PC-9 (cell line): ENCODE results near the gene THAP12. TPM values are rescaled to one million over a fixed set of nuclear protein-coding genes. Genes with fewer than 3 reads are reported as not detected.
"Not testable (repeated sequence)": the region's sequence is repeated elsewhere in the genome, so short reads cannot be mapped to it uniquely, and the experiment has no call there.

Experiments
- BruUV-seq: library from RNA; stranded (reverse); fragments of 400-500 nt; replicated peaks from 2 replicates; lab custom pipeline; 2021; lab: Mats Ljungman, UMichigan
- CTCF ChIA-PET: fragments of 300-600 bp; sonication (Branson Sonifier 250); formaldehyde crosslinking; loops from one replicate; lab custom pipeline; 2022; ENCODE audit warnings: antibody characterized with exemption; lab: Charles Lee
- POLR2A ChIA-PET: fragments of 300-600 bp; sonication (Branson Sonifier 250); formaldehyde crosslinking; loops from one replicate; lab custom pipeline; 2022; ENCODE audit warnings: antibody characterized with exemption; ENCODE audit not compliant: unreplicated experiment; lab: Charles Lee
- DNase-seq, 2 experiments: peaks; one replicate each; pipeline versions ENCODE4 v3.0.0 to v3.0.0-alpha.2; 2015 to 2022; ENCODE audit warnings: mixed read lengths in 1 of 2
- H2AFZ ChIP-seq: fragments of 200-600 bp; sonication (generic); 2 replicates; pipeline ENCODE4 v1.8.1; 2017; ENCODE audit warnings: antibody characterized with exemption
- H3F3A ChIP-seq: fragments of 200-600 bp; sonication (generic); 2 replicates; pipeline ENCODE4 v1.8.1; 2017; ENCODE audit warnings: antibody characterized with exemption, mild to moderate bottlenecking, low read depth; ENCODE audit not compliant: insufficient read depth
- H3K27ac ChIP-seq: fragments of 200-600 bp; sonication (generic); 2 replicates; pipeline ENCODE4 v1.6.1; 2016; ENCODE audit warnings: mixed run types
- H3K27me3 ChIP-seq: fragments of 200-600 bp; sonication (generic); 2 replicates; pipeline ENCODE4 v1.6.1; 2016; ENCODE audit warnings: low read depth, mixed run types; ENCODE audit not compliant: insufficient read depth
- H3K36me3 ChIP-seq: fragments of 200-600 bp; sonication (generic); 2 replicates; pipeline ENCODE4 v1.6.1; 2016; ENCODE audit warnings: low read depth, mixed run types
- H3K4me1 ChIP-seq: fragments of 200-600 bp; sonication (generic); replicated peaks from 2 replicates; pipeline ENCODE4 v1.6.1; 2016; ENCODE audit warnings: mixed run types; ENCODE audit not compliant: insufficient read depth
- H3K4me2 ChIP-seq: fragments of 200-600 bp; sonication (generic); 2 replicates; pipeline ENCODE4 v1.6.1; 2017; ENCODE audit warnings: mixed run types
- H3K4me3 ChIP-seq: fragments of 200-600 bp; sonication (generic); 2 replicates; pipeline ENCODE4 v1.6.1; 2016; ENCODE audit warnings: mixed run types
- H3K79me2 ChIP-seq: fragments of 200-600 bp; sonication (generic); 2 replicates; pipeline ENCODE4 v1.6.1; 2017; ENCODE audit warnings: low read depth, mixed run types
- H3K9me2 ChIP-seq: fragments of 200-600 bp; sonication (generic); 2 replicates; pipeline ENCODE4 v1.8.1; 2017; ENCODE audit warnings: mild to moderate bottlenecking; ENCODE audit not compliant: insufficient read depth
- H3K9me3 ChIP-seq: fragments of 200-600 bp; sonication (generic); 2 replicates; pipeline ENCODE4 v1.8.1; 2016; ENCODE audit warnings: low read depth; ENCODE audit not compliant: insufficient read depth
- H4K20me1 ChIP-seq: fragments of 200-600 bp; sonication (generic); 2 replicates; pipeline ENCODE4 v1.8.1; 2017; ENCODE audit not compliant: insufficient read depth
- EZH2 ChIP-seq: fragments of 200-600 bp; sonication (generic); IDR thresholded peaks from 2 replicates; pipeline ENCODE4 v1.8.0; 2017; ENCODE audit warnings: antibody characterized with exemption, low read depth
- intact Hi-C: fragments of 100-400 bp; cut with micrococcal nuclease; formaldehyde crosslinking; loops from one replicate; pipeline ENCODE4 v1.10.0; 2022; ENCODE audit not compliant: unreplicated experiment
- total RNA-seq: library from RNA; stranded (reverse); gene quantifications from 2 replicates; pipeline ENCODE4 v1.2.3, GENCODE V29; 2021
- TF ChIP-seq, protein P1 (sequence below): fragments of 200-600 bp; sonication (generic); conservative IDR thresholded peaks from 2 replicates; pipeline ENCODE4 v1.6.1; 2017; ENCODE audit warnings: mixed run types, antibody characterized with exemption, mild to moderate bottlenecking, moderate library complexity

THAP12 gene
- total RNA-seq, 1 experiment from 2014 or later: 52.3 TPM

DNA sequence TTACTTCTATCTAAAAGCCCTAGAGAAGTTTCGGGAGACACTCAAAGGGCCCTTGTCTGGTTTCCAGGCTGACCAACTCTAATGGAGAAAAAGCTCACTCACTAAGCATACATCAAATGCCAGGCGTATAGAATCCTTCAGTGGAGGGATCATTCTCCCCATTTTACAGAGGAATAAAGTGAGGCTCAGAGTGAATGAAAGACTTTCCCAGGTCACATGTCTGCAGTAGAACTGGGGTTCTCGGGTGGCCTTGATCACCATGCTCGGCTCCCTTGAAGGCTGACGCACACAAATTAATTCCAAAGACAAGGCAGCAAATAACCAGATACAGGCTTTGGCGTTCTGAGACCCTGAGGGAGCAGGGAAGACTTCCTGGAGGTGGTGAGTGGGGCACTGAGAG lies 60.0 kb downstream of the THAP12 start:
- H4K20me1 ChIP-seq: no peaks in the 10 kb centered on the region
- POLR2A ChIA-PET: no interaction called here
- no peaks in the 10 kb centered on the region for H3K9me2 ChIP-seq
- H3K4me1 ChIP-seq: 0 out of 2 replicates have a peak, but pooled peaks cover 6% of the 10 kb centered on the region
- no peaks in the 10 kb centered on the region; the same call in 1 of the 2 replicates for H3K9me3 ChIP-seq
- no peaks in the 10 kb centered on the region for H3F3A ChIP-seq
- no peaks in the 10 kb centered on the region for H3K79me2 ChIP-seq
- no peak overlapping the region for H2AFZ ChIP-seq
- intact Hi-C loops: loop anchor here (10.0 kb wide), 1 partner anchor 194 kb away; no protein-coding TSS in a partner anchor
- CTCF ChIA-PET: no interaction called here
- no peaks in the 10 kb centered on the region for H3K36me3 ChIP-seq
- BruUV-seq: no TSS peak
- no peaks in the 10 kb centered on the region for H3K27me3 ChIP-seq
- no peak for TF ChIP-seq EZH2
- TF ChIP-seq, protein P1, sequence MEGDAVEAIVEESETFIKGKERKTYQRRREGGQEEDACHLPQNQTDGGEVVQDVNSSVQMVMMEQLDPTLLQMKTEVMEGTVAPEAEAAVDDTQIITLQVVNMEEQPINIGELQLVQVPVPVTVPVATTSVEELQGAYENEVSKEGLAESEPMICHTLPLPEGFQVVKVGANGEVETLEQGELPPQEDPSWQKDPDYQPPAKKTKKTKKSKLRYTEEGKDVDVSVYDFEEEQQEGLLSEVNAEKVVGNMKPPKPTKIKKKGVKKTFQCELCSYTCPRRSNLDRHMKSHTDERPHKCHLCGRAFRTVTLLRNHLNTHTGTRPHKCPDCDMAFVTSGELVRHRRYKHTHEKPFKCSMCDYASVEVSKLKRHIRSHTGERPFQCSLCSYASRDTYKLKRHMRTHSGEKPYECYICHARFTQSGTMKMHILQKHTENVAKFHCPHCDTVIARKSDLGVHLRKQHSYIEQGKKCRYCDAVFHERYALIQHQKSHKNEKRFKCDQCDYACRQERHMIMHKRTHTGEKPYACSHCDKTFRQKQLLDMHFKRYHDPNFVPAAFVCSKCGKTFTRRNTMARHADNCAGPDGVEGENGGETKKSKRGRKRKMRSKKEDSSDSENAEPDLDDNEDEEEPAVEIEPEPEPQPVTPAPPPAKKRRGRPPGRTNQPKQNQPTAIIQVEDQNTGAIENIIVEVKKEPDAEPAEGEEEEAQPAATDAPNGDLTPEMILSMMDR: no peak
- H3K4me3 ChIP-seq: no peak overlapping the region
- H3K4me2 ChIP-seq: no peak overlapping the region
- no peak overlapping the region for H3K27ac ChIP-seq
- no peak for DNase-seq

DNA sequence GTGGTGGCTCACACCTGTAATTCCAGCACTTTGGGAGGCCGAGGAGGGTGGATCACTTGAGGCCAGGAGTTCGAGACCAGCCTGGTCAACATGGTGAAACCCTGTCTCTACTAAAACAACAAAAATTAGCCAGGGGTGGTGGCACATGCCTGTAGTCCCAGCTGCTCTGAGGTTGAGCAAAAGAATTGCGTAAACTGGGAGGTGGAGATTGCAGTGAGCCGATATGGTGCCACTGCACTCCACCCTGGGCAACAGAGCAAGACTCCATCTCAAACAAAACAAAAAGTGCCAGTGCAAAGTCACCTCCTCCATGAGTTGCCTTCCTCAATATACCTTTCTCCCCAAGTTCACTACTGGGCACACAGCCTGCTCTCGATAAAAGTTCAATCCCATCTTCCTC lies 61.1 kb downstream of the THAP12 start:
- DNase-seq, H3K27me3 ChIP-seq, H3K9me3 ChIP-seq, H4K20me1 ChIP-seq, H3K36me3 ChIP-seq, H2AFZ ChIP-seq, H3K27ac ChIP-seq, POLR2A ChIA-PET, H3F3A ChIP-seq, H3K4me2 ChIP-seq, H3K9me2 ChIP-seq, H3K4me3 ChIP-seq, H3K4me1 ChIP-seq, H3K79me2 ChIP-seq, BruUV-seq: not testable (repeated sequence)
- intact Hi-C loops: loop anchor here (2.0 to 10.0 kb wide), 6 partner anchors 167 to 772 kb away; no protein-coding TSS in a partner anchor
- CTCF ChIA-PET: interaction anchor here (1.3 to 1.8 kb wide), 2 partner anchors 112 to 423 kb away, joined by 4 to 16 read pairs; no protein-coding TSS in a partner anchor

DNA sequence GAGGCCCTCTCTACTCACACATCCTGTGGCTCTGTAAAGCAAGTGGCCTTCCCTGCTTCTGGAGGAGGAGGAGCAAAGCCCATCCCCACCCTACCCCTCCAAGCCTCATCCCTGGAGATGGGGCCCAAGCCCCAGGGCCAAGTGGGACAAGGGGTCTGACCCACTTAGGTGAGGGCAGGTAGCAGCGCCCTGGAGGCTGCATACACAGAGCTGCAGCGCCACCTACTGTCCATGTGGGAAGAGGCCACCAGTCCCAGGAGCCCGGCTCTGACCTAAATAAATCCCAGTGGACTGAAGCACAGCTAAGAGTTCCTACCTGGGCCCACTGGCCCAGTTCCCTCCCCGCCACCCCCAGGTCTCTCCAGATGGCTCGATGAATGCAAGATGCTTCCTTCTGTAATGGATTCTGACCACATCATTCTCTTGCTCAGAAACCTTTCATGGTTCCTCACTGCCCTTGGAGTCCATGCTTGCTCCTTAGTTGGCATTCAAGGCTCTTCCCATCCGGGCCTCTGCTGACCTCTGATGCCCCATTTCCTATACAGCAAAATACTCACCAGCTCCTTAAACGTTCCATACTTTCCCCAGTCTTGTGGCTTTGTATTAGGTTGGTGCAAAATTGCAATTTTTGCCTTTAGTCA lies 62.1 kb downstream of the THAP12 start:
- ChIA-PET POLR2A (interaction anchor here (0.7 kb wide), 1 partner anchor 14 kb away, joined by 4 read pairs; no protein-coding TSS in a partner anchor), CTCF (interaction anchor here (0.6 to 1.8 kb wide), 5 partner anchors 15 to 422 kb away, joined by 3 to 16 read pairs (median 4); no protein-coding TSS in a partner anchor)
- Histone ChIP-seq H3K27me3 (no peaks in the 10 kb centered on the region), H3K9me2 (no peaks in the 10 kb centered on the region), H2AFZ (no peak overlapping the region), H3K9me3 (no peaks in the 10 kb centered on the region), H3K4me2 (no peak overlapping the region), H3F3A (no peaks in the 10 kb centered on the region), H3K4me3 (no peak overlapping the region), H3K4me1 (0 out of 2 replicates have a peak, but pooled peaks cover 6% of the 10 kb centered on the region), H3K36me3 (no peaks in the 10 kb centered on the region), H3K79me2 (no peaks in the 10 kb centered on the region), H3K27ac (no peak overlapping the region), H4K20me1 (no peaks in the 10 kb centered on the region)
- DNase-seq: peak; percentile 58 to 82
- no TSS peak for BruUV-seq
- TF ChIP-seq EZH2: no peak
- TF ChIP-seq, protein P1: peak; percentile 99
- intact Hi-C loops: loop anchor here (1.0 to 5.0 kb wide), 8 partner anchors 84 to 772 kb away; no protein-coding TSS in a partner anchor
